Activated T-cell treated with anti-CD3 and anti-CD28 coated beads, Interleukin-2, amount 50 U/mL, for 1 hour (primary cell): Measurements from ENCODE around the gene OGFRL1.

Source experiments
- DNase-seq: peaks from one replicate; pipeline ENCODE4 v3.0.0-alpha.2; 2020

The OGFRL1 gene

GRCh38 chr6:71287926-71288227 lies 734 bp upstream of the OGFRL1 start:
- DNase-seq: no peak

- peak; percentile 47 for DNase-seq
These were observed 609 bp downstream of the OGFRL1 start for GRCh38 chr6:71289039-71289801.

GRCh38 chr6:71289802-71290175 lies 1.2 kb downstream of the OGFRL1 start:
- no peak for DNase-seq

GRCh38 chr6:71290611-71291010 lies 2.0 kb downstream of the OGFRL1 start:
- no peak for DNase-seq

GRCh38 chr6:71292001-71292400 lies 3.4 kb downstream of the OGFRL1 start:
- DNase-seq: no peak

- DNase-seq: no peak
These were observed 5.5 kb downstream of the OGFRL1 start for GRCh38 chr6:71294121-71294523.

- DNase-seq: no peak
These were observed 9.8 kb downstream of the OGFRL1 start for GRCh38 chr6:71298459-71298858.

GRCh38 chr6:71299541-71300470 lies 11.2 kb downstream of the OGFRL1 start:
- no peak for DNase-seq

- DNase-seq: no peak
These were observed 12.1 kb downstream of the OGFRL1 start for GRCh38 chr6:71300561-71301168.

- DNase-seq: no peak
These were observed 12.9 kb downstream of the OGFRL1 start for GRCh38 chr6:71301546-71301945.

GRCh38 chr6:71309656-71310055 lies 21.0 kb downstream of the OGFRL1 start:
- DNase-seq: no peak

GRCh38 chr6:71310261-71310660 lies 21.6 kb downstream of the OGFRL1 start:
- DNase-seq: no peak

- DNase-seq: no peak
These were observed 23.5 kb downstream of the OGFRL1 start for GRCh38 chr6:71312089-71312488.

- no peak for DNase-seq
These were observed 28.8 kb downstream of the OGFRL1 start for GRCh38 chr6:71317441-71317840.

GRCh38 chr6:71320041-71320440 lies 31.4 kb downstream of the OGFRL1 start:
- DNase-seq: no peak

GRCh38 chr6:71321314-71321713 lies 32.7 kb downstream of the OGFRL1 start:
- no peak for DNase-seq

- DNase-seq: no peak
These were observed 35.7 kb downstream of the OGFRL1 start for GRCh38 chr6:71324194-71324785.

GRCh38 chr6:71326611-71327010 lies 38.0 kb downstream of the OGFRL1 start:
- DNase-seq: no peak

GRCh38 chr6:71330501-71330900 lies 41.9 kb downstream of the OGFRL1 start:
- no peak for DNase-seq

GRCh38 chr6:71332012-71332411 lies 43.4 kb downstream of the OGFRL1 start:
- DNase-seq: no peak

GRCh38 chr6:71333050-71333449 lies 44.4 kb downstream of the OGFRL1 start:
- DNase-seq: no peak

GRCh38 chr6:71333697-71334096 lies 45.1 kb downstream of the OGFRL1 start:
- DNase-seq: no peak

- DNase-seq: no peak
These were observed 46.2 kb downstream of the OGFRL1 start for GRCh38 chr6:71334768-71335167.
